GM13976 (cell line): Measurements from ENCODE around the gene APCDD1L.

Experiments
- DNase-seq: peaks from one replicate; pipeline ENCODE4 v3.0.0; 2012; ENCODE audit warnings: low spot score
- in situ Hi-C: fragments of 300-500 bp; cut with MboI; formaldehyde crosslinking; loops from one replicate; pipeline ENCODE4 v1.12.0; 2022; ENCODE audit warnings: low sequenced_read_pairs, mixed read lengths, inconsistent platforms; ENCODE audit not compliant: unreplicated experiment
- TF ChIP-seq, protein P1 (sequence below): IDR thresholded peaks from 2 replicates; pipeline ENCODE4 v1.5.1; 2012; ENCODE audit warnings: borderline replicate concordance, mild to moderate bottlenecking; ENCODE audit not compliant: insufficient read depth; ENCODE audit errors: extremely low read depth, missing control alignments, control extremely low read depth

Gene APCDD1L

DNA sequence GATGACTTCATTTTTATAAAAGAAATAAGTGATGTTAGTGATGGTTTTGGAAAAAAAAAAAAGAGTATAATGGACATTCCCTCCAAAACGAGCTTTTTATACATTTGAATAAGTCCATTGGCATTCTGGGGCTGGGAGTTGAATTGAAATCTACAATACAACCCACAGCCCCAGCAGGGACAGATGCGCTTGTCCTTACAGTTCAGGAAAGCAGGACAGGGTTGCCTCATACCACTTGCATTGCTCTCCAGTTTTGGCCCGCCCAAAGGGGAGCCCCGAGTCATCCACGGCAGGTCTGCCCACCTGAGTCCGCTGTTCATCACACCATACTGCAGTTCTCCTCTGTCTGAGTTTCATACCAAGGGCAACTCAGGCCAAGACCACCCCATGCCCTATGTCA, 80.0 kb downstream of the APCDD1L start:
- in situ Hi-C loops: no loop called here
- DNase-seq: no peak
- TF ChIP-seq, protein P1, sequence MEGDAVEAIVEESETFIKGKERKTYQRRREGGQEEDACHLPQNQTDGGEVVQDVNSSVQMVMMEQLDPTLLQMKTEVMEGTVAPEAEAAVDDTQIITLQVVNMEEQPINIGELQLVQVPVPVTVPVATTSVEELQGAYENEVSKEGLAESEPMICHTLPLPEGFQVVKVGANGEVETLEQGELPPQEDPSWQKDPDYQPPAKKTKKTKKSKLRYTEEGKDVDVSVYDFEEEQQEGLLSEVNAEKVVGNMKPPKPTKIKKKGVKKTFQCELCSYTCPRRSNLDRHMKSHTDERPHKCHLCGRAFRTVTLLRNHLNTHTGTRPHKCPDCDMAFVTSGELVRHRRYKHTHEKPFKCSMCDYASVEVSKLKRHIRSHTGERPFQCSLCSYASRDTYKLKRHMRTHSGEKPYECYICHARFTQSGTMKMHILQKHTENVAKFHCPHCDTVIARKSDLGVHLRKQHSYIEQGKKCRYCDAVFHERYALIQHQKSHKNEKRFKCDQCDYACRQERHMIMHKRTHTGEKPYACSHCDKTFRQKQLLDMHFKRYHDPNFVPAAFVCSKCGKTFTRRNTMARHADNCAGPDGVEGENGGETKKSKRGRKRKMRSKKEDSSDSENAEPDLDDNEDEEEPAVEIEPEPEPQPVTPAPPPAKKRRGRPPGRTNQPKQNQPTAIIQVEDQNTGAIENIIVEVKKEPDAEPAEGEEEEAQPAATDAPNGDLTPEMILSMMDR: no peak

DNA sequence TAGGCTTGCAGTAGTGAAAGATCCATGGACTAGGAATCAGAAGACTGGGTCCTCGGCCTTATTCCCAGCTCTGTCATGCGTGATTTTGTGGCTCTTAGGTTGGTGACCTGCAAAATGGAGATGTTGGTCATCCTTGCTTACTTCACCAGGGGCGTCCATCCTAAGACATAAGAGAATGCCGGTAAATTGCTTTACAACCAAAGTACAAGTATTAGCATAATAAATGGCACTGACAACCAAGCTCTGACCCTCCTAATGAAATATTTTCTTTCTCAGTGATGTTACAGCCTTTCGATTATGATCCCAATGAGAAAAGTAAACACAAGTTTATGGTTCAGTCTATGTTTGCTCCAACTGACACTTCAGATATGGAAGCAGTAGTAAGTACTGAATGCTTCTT, 80.9 kb downstream of the APCDD1L start:
- in situ Hi-C loops: no loop called here
- TF ChIP-seq, protein P1: no peak
- DNase-seq: no peak

DNA sequence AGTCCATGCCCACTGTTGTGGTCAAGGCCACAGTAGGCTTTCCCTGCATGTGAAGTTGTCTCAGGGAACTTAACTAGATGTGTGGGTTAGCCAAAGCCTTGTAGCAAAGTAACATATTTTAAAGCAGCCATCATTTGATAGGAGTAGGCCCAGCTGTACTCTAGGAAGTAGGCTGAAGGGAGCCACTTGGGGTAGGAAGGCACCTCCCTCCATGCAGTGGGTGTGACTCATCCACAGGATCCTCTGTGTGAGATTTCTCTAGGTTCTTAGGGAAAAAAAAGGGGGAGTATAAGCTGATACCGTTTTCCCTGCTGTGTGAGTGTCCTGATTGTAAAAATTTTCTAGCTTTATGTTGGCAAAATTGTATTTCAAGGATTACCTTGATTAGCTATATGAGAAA, 81.4 kb downstream of the APCDD1L start:
- in situ Hi-C loops: no loop called here
- TF ChIP-seq, protein P1: no peak

DNA sequence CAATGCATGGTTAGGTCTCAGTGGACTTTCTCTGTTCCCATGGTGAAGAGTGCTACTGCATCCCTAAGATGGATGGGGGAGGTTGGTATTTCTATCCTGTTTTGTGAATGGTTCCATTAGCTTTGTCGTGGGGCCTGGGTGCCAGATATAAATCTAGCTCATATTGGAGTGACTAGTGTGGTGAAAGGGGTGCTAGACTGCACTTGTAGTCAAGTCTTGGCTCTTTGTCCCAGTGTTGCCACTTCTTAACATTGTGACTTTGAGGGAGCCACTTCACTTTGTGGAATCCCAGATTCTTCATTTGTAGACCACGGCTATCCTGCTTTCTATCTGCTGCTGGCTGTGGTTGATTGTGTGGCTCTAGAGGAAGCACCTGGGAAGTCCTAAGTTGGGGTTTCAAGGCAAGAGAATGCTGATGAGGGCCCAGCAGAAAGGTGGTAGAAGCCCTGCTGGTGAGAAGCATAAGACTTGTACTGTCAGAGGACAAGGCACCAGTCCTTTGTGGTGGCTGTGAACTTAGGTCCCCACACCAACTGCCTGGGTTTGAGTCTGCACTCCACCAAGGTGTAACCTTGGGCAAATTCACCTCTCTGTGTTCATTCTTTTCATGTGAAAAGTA, 82.1 kb downstream of the APCDD1L start:
- no peak for DNase-seq
- TF ChIP-seq, protein P1: no peak
- in situ Hi-C loops: no loop called here

More for the DNA sequence above, 81.4 kb downstream of the APCDD1L start:
- no peak for DNase-seq

DNA sequence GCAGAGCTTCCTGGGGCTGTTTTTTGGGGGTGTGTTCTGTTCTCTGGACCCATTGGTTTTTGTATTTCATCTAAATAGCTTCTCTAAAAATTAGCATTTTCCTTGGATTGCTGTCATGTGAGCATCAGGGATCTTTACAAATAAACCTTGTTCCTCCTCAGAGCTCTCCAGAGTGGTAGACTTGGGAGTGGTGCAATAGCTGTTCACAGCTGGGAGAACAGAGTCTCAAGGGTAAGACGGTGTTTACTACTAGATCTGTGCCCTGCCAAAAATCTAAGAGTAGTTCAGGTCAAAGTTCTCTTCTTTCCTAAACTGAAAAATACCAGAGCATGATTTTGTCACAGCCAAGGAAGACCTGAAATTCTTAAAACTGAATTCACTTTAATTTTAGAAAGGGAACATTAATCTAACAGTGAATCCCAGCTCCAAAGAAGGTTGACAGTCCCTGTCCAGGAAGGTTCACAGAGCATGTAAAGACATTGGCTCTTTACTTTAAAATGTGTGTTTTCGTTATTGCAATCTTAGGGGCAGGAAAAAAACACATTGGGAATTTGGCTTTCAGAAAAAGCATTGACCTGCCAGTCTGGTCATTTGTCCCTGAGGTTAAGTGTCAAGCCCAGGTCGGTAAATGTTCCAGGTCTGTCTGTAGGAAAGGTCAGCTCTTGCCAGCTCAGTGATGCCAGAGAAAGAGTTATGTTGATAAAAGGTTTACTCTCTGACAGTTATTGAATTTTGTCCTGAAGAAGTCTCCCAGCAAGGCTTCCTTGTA, 82.8 kb downstream of the APCDD1L start:
- TF ChIP-seq, protein P1: no peak
- in situ Hi-C loops: no loop called here
- no peak for DNase-seq

DNA sequence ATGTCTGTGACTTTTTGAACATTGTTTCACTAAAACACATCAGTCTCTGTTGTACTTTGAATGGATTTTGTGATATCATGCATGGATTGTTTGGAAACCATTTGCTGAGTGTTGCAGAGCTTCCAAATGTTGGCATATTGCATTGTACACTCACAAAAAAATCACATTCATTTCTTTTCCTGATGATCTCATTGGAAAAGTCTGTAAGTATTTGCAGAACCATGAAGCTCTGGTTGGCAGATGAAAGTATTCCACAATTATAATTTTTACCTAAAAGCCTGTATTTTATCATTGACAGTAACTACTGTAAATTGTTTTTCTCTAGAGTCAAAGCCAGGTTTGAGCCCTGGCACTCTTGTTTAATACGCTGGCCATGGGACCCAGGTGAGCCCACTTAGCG, 84.1 kb downstream of the APCDD1L start:
- TF ChIP-seq, protein P1: no peak
- no peak for DNase-seq
- in situ Hi-C loops: no loop called here
